Uterus (tissue), 4 donors: ENCODE measurements around the gene CAAP1. TPM values are rescaled to one million over a fixed set of nuclear protein-coding genes. Genes with fewer than 3 reads are reported as not detected.

Source experiments
- DNase-seq, 2 donors: peaks; one replicate each; pipeline ENCODE4 v3.0.0-alpha.2; 2019 to 2020
- H3K27ac ChIP-seq, 2 donors: fragments of 200-600 bp; sonication (generic); 1 replicate in 1 of 2; 2 replicates in 1 of 2; pipeline ENCODE4 v1.5.1; 2016 to 2018
- H3K27me3 ChIP-seq, 2 donors: fragments of 200-600 bp; sonication (generic); one replicate each; pipeline ENCODE4 v1.5.1; 2018 to 2019; ENCODE audit warnings: control low read depth in 1 of 2
- H3K36me3 ChIP-seq, 2 donors: fragments of 200-600 bp; sonication (generic); one replicate each; pipeline ENCODE4 v1.5.1; 2019; ENCODE audit warnings: control low read depth in 1 of 2
- H3K4me1 ChIP-seq, 2 donors: fragments of 200-600 bp; sonication (generic); one replicate each; pipeline ENCODE4 v1.5.1; 2018 to 2019; ENCODE audit warnings: control low read depth in 1 of 2
- H3K4me3 ChIP-seq, 2 donors: fragments of 200-600 bp; sonication (generic); 1 replicate in 1 of 2; 2 replicates in 1 of 2; pipeline ENCODE4 v1.5.1; 2018 to 2019; ENCODE audit warnings: mild to moderate bottlenecking in 1 of 2
- H3K9me3 ChIP-seq, 2 donors: fragments of 200-600 bp; sonication (generic); one replicate each; pipeline ENCODE4 v1.5.1; 2019; ENCODE audit warnings: control low read depth in 1 of 2
- POLR2A ChIP-seq, 2 donors: fragments of 450-650 bp; IDR thresholded peaks; one replicate each; pipeline ENCODE4 v1.6.1; 2016; ENCODE audit warnings: antibody characterized with exemption in 2 of 2, mild to moderate bottlenecking in 1 of 2, moderate library complexity in 1 of 2
- intact Hi-C: fragments of 100-400 bp; cut with DNase I; formaldehyde crosslinking; loops from one replicate; pipeline ENCODE4 v1.15.1; 2023; ENCODE audit warnings: low total_unique reads
- total RNA-seq, 4 donors: library from RNA; depleted of rRNA in 3 of 4; stranded (reverse); fragments of >200 nt in 3 of 4; gene quantifications; one replicate each; pipeline versions ENCODE4 v1.1.0 to v1.2.4, GENCODE V29; 2014 to 2023
- TF ChIP-seq, protein P1 (sequence below), 4 experiments: fragments of 200-600 bp in 2 of 4; fragments of 450-650 bp in 2 of 4; sonication (generic) in 2 of 4; IDR thresholded peaks; one replicate each; pipeline ENCODE4 v1.5.1; 2016 to 2019; ENCODE audit warnings: antibody characterized with exemption in 4 of 4, mild to moderate bottlenecking in 2 of 4, moderate library complexity in 1 of 4
- donor health status: DM: yes; HTN: yes; CAD: no.

Gene CAAP1
- total RNA-seq, 4 donors from 2014 or later = 1.3 to 34.0 (median 12.3) TPM

DNA sequence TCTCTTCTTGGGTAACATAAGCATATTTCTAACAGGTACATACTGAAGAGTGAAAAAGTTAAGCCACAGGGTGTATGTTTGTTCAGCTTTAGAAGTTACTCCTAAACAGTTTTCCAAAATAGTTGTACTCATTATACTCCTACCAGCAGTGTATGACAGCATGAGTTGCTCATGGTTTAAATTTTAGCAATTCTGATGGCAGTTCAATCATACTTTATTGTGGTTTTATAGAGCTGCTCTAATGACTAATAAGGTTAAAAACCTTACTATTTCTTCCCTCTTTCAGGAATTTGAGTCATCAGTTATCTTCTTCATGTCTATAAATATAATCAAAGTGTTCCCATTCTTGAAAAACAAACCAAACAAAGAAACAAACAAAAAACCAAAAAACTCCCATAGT, 81.5 kb downstream of the CAAP1 start:
- intact Hi-C loops = no loop called here
- TF ChIP-seq POLR2A (IDR thresholded peaks at IDR 0.05) = no peak
- TF ChIP-seq, protein P1, sequence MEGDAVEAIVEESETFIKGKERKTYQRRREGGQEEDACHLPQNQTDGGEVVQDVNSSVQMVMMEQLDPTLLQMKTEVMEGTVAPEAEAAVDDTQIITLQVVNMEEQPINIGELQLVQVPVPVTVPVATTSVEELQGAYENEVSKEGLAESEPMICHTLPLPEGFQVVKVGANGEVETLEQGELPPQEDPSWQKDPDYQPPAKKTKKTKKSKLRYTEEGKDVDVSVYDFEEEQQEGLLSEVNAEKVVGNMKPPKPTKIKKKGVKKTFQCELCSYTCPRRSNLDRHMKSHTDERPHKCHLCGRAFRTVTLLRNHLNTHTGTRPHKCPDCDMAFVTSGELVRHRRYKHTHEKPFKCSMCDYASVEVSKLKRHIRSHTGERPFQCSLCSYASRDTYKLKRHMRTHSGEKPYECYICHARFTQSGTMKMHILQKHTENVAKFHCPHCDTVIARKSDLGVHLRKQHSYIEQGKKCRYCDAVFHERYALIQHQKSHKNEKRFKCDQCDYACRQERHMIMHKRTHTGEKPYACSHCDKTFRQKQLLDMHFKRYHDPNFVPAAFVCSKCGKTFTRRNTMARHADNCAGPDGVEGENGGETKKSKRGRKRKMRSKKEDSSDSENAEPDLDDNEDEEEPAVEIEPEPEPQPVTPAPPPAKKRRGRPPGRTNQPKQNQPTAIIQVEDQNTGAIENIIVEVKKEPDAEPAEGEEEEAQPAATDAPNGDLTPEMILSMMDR (IDR thresholded peaks at IDR 0.05) = no peak
- no peak for DNase-seq

DNA sequence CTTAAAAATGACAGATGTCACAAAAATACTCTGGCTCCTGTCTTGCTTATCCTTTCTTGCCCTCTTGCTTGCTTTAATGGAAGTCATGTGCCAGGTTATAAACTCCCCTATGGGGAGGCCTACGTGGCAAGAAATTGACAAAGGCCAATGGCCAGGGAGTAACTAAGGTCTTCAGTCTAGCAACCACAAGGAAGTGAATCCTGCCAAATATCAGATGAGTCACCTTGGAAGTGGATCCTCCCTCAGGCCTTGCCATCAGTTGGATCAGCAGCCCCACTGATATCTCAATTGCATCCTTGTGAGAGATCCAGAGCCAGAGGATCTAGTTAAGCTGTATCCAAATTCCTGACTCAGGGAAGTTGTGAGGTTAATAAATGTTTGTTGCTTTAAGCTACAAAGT, 82.8 kb downstream of the CAAP1 start:
- Histone ChIP-seq H3K36me3 (no peaks in the 10 kb centered on the region), H3K4me3 (no peak overlapping the region), H3K27me3 (no peaks in the 10 kb centered on the region), H3K27ac (no peak overlapping the region), H3K9me3 (no peaks in the 10 kb centered on the region), H3K4me1 (no peaks in the 10 kb centered on the region)
- no peak for TF ChIP-seq POLR2A (IDR thresholded peaks at IDR 0.05)
- TF ChIP-seq, protein P1 (IDR thresholded peaks at IDR 0.05) = no peak
- intact Hi-C loops = no loop called here
- no peak for DNase-seq

More for the DNA sequence above, 81.5 kb downstream of the CAAP1 start:
- Histone ChIP-seq H3K36me3 (no peaks in the 10 kb centered on the region), H3K9me3 (no peaks in the 10 kb centered on the region), H3K4me3 (no peak overlapping the region), H3K27ac (no peak overlapping the region), H3K4me1 (no peaks in the 10 kb centered on the region), H3K27me3 (no peaks in the 10 kb centered on the region)

DNA sequence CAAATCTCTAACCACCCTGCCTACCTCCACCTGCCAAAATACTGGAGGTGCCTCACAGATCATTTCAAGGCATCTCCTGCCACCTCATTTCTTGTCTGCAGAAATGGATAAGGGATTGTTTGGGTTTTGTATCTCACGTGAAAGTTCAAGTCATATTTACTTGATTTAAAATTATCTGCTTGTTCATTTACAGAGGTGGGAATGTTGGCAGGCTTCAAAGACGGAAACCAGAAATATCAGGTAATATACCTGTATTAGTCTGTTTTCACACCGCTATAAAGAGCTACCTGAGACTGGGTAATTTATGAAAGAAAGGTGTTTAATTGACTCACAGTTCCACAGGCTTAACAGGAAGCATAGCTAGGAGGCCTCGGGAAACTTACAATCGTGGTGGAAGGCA, 85.4 kb downstream of the CAAP1 start:
- Histone ChIP-seq H3K27ac (no peak overlapping the region), H3K4me1 (no peaks in the 10 kb centered on the region), H3K4me3 (no peak overlapping the region), H3K9me3 (no peaks in the 10 kb centered on the region), H3K27me3 (no peaks in the 10 kb centered on the region), H3K36me3 (no peaks in the 10 kb centered on the region)
- no peak for TF ChIP-seq POLR2A (IDR thresholded peaks at IDR 0.05)
- TF ChIP-seq, protein P1 (IDR thresholded peaks at IDR 0.05) = no peak
- no peak for DNase-seq
- intact Hi-C loops = no loop called here

DNA sequence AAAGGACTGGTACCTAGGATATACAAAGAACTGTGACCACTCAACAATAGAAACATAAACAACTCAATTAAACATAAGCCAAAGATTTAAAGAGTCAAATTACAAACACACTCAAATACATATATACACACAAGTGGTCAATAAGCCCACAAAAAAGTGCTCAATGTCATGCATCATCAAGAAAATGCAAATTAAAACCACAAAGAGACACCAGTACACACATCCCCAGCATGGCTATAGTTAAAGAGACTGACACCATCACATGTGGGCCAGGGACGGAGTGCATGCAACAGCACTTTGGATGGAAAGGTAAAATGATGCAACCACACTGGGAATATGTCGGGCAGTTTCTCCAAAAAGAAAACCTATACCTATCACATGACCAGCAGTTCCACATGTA, 89.7 kb downstream of the CAAP1 start:
- H3K9me3 ChIP-seq = no peaks in the 10 kb centered on the region
- DNase-seq = no peak
- intact Hi-C loops = no loop called here
- H3K27me3 ChIP-seq = no peaks in the 10 kb centered on the region
- H3K27ac ChIP-seq = no peak overlapping the region
- no peaks in the 10 kb centered on the region for H3K36me3 ChIP-seq
- no peak overlapping the region for H3K4me3 ChIP-seq
- H3K4me1 ChIP-seq = no peaks in the 10 kb centered on the region
- TF ChIP-seq POLR2A (IDR thresholded peaks at IDR 0.05) = no peak
- TF ChIP-seq, protein P1 (IDR thresholded peaks at IDR 0.05) = no peak

DNA sequence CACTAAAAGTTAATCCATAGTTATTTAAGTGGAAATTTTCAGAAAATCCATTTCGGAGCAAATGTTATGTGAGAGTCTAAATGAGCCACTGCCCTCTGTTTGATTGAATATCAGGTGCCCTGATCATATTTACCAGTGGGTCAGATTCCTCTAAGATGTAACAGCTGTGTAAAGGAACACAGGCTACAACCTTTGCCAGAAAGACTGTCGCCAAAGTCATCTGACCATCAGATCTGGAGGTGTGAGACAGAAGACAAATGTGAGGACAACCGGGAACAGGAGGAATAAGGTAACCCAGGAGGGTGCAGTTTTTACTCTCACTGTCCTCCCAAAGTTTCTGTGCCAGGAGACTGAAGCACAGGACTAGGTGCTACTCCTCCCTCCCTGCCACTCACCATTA, 90.8 kb downstream of the CAAP1 start:
- Histone ChIP-seq H3K4me1 (no peaks in the 10 kb centered on the region), H3K4me3 (no peak overlapping the region), H3K9me3 (no peaks in the 10 kb centered on the region), H3K27me3 (no peaks in the 10 kb centered on the region), H3K36me3 (no peaks in the 10 kb centered on the region), H3K27ac (no peak overlapping the region)
- intact Hi-C loops = no loop called here
- no peak for DNase-seq
- TF ChIP-seq POLR2A (IDR thresholded peaks at IDR 0.05) = no peak
- TF ChIP-seq, protein P1 (IDR thresholded peaks at IDR 0.05) = no peak
